ENCODE results near the gene IPMK.
"Not testable (repeated sequence)": the region's sequence is repeated elsewhere in the genome, so short reads cannot be mapped to it uniquely, and the experiment has no call there.

IPMK gene

DNA sequence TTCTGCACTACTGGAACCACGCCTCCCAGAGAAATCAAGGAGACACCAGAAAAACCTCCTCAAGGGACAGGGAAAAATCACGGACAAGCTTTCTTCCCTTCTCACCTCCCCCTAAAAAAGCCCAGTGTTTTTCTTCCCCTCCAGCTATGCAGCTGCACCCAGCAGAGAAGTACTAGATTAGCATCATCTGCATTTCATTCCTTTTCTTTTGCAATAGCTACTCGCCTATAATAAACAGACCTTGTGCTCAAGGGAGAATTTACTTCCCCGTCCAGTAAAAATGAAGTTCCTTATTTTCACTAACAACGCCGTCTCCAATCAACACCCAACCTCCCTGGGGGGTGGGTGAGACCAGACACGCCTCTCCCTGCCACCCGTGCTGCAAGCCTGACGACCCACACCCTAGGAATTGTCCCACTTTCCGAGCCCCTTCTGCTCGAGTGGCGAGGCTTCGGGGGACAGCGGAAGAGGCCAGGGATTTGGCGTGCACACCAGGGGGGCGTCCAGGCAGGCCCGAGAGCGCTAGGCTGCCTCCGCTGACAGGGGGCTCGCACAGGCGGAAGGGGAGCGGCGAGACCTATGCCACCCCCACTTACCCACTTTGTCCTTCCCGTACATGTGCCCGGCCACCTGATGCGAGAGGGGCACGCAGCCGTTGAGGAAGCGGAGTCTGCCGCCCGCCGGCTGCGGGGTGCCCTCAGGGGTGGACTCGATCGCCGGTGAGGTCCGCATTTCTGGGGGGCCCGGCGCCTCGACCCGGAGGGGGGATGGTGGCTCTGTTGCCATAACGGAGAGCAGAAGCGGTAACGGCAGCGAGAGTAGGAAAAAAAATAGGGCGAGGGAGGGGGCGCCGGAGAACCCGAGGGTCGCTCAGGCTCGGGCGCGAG lies 625 bp downstream of the IPMK start:
- DNase-seq (ENCODE audit: low spot score), result peak; percentile 87

- DNase-seq (ENCODE audit: low spot score), result peak; percentile 84
Measured at GRCh38 chr10:58266003-58266825, 1.5 kb downstream of the IPMK start.

GRCh38 chr10:58265249-58265648 lies 2.4 kb downstream of the IPMK start:
- DNase-seq (ENCODE audit: low spot score), result peak; percentile 22

- peak; percentile 58 for DNase-seq (ENCODE audit: low spot score)
Measured at GRCh38 chr10:58264780-58265179, 2.9 kb downstream of the IPMK start.

GRCh38 chr10:58262766-58263165 lies 4.9 kb downstream of the IPMK start:
- no peak for DNase-seq (ENCODE audit: low spot score)

DNA sequence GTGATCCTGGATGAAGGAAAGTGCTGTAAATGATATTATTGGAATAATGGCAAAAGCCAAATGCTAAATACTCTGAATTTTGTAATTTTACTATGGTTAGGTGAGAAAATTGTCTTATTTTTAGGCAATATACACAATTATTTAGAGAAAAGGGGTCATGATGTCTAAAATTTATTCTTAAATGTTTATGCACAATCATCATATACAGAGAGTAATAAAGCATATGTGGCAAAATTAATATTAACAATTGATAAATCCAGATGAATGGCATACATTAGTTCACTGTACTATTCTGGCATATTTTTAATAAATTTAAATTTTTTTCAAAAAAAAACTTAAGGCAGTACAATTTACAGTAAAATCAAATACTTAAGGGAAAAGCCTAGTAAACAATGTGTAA lies 7.4 kb downstream of the IPMK start:
- no peak for DNase-seq (ENCODE audit: low spot score)

GRCh38 chr10:58258977-58259692 lies 8.6 kb downstream of the IPMK start:
- no peak for DNase-seq (ENCODE audit: low spot score)

DNA sequence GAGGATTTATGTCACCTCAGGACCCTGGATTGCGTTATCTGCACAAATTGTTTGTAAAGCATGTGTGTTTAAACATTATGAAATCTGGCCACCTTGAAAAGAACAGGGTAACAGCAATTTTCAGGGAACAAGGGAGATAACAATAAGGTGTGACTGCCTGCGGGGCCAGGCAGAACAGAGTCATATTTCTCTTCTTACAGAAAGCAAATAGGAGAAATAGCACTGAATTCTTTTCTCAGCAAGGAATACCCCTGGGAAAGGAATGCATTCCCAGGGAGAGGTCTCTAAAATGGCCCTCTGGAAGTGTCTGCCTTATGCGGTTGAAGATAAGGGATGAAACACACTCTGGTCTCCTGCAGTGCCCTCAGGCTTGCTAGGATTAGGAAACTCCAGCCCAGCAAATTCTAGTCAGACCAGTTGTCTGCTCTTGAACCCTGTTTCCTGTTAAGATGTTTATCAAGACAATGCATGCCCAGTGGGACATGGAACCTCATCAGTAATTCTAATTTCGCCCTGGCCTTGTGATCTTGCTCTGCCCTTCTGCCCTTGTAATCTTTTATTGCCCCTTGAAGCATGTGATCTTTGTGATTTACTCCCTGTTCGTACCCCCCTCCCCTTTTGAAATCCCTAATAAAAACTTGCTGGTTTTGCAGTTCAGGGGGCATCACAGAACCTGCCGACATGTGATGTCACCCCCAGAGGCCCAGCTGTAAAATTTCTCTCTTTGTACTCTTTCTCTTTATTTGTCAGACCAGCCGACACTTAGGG lies 11.5 kb downstream of the IPMK start:
- DNase-seq (ENCODE audit: low spot score), result not testable (repeated sequence)

GRCh38 chr10:58254644-58255043 lies 13.1 kb downstream of the IPMK start:
- DNase-seq (ENCODE audit: low spot score), result no peak

DNA sequence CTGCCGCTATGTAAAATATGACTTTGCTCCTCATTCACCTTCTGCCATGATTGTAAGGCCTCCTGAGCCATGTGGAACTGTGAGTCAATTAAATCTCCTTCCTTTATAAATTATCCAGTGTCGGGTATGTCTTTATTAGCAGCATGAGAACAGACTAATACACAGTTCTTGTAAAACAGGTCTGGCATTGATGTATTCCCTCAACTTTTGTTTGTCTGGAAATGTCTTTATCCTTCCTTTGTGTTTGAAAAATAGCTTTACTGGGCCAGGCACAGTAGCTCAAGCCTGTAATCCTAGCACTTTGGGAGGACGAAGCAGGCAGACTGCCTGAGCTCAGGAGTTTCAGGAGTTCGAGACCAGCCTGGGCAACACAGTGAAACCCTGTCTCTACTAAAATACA lies 14.5 kb downstream of the IPMK start:
- no peak for DNase-seq (ENCODE audit: low spot score)

- not testable (repeated sequence) for DNase-seq (ENCODE audit: low spot score)
Measured at GRCh38 chr10:58244666-58245065, 23.0 kb downstream of the IPMK start.

- DNase-seq (ENCODE audit: low spot score), result not testable (repeated sequence)
Measured at GRCh38 chr10:58244242-58244641, 23.5 kb downstream of the IPMK start.

DNA sequence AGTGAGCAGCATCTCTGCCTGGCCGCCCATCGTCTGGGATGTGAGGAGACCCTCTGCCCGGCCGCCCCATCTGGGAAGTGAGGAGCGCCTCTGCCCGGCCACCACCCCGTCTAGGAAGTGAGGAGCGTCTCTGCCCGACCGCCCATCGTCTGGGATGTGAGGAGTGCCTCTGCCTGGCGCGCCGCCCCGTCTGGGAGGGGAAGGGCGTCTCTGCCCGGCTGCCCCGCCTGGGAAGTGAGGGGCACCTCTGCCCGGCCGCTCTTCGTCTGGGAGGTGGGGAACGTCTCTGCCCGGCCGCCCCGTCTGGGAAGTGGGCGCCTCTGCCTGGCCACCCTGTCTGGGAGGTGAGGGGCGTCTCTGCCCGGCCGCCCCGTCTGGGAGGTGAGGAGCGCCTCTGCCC lies 23.9 kb downstream of the IPMK start:
- not testable (repeated sequence) for DNase-seq (ENCODE audit: low spot score)

GRCh38 chr10:58243269-58243668 lies 24.4 kb downstream of the IPMK start:
- no peak for DNase-seq (ENCODE audit: low spot score)

DNA sequence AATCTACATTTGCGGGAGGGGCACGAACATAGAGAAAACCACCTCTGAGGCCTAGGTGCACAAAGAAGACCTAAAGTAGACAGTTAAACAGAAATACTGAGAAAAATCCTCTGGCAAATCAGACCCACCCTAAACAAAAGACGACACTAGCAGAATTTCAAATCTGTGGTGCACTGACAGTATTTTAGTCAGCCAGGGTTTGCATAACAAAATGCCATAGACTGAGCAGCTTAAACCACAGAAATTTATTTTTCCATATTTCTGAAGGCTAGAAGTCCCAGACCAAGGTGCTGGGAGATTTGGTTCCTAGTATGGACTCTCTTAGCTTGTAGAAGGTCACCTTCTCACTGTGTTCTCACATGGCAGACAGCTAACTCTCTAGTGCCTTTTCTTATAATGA lies 26.3 kb downstream of the IPMK start:
- DNase-seq (ENCODE audit: low spot score), result no peak

- no peak for DNase-seq (ENCODE audit: low spot score)
Measured at GRCh38 chr10:58240531-58240930, 27.2 kb downstream of the IPMK start.

DNA sequence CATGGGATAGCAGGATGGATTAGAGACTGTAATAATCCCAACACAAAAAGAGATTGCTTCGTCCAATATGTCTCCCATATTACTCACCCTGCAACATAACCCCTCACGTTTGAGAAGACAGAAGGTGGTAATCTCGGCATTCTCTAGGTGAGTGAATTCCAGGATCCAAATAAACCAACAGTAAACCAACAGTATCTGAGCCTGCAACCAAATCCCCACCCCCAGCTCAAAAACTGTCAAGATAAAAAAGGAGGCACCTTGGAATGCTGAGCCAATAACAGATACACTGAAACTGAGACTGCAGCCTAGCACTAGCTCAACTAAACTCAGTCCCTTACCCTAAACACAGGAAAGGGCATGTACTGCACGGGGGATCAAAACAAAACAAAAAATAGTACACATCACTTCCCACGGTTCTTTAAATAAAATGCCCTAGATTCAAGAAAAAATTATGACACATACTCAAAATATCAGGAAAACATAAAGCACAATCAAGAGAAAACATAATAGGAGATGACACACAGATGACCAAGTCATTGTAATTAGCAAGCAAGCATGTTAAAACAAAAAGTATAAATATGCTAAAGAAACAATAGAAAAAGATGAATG lies 28.0 kb downstream of the IPMK start:
- DNase-seq (ENCODE audit: low spot score), result no peak

DNA sequence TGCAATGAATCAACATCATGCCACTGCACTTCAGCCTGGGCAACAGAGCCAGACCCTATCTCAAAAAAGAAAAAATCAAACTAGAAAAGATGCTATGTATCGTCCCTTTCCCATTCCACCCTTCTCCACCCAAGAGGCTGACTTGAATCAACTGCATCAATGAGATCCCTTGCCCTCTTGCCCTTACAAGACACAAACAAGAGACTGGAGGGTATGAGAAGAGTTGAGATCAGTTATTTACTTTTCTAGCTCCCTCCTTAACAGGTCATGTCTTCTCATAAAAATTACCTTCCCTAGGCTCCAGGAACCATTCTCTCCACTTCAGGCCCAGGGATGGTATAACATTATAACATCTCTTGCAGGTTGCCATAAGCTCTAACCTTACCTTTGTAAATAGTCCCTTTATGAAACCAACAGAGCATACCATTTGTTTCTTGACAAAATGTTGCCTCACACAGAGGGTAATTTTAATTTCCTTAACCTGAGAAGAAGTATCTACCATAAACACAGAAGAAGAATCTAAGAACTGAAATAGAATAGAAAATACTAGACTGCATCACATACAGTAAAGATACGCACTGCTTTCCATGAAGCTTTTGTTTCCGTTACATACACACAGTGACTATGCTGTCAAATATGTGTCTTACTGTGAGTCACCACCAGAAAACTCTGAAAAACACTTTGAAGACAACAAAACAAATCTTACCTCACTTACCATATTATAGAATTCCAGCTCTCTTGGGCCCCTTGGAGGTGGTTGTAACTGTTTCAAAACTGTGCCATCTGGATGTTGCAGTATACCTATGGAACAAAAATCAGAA lies 30.5 kb downstream of the IPMK start:
- no peak for DNase-seq (ENCODE audit: low spot score)

DNA sequence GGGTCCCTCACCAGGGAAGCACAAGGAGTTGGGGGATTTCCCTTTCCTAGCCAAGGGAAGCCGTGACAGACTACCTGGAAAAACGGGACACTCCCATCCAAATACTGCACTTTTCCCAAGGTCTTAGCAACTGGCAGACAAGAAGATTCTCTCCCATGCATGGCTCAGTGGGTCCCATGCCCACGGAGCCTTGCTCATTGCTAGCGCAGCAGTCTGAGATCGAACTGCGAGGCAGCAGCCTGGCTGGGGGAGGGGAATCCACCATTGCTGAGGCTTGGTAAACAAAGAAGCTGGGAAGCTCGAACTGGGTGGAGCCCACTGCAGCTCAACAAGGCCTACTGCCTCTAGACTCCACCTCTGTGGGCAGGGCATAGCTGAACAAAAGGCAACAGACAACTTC lies 37.8 kb downstream of the IPMK start:
- DNase-seq (ENCODE audit: low spot score), result not testable (repeated sequence)

- no peak for DNase-seq (ENCODE audit: low spot score)
Measured at GRCh38 chr10:58225654-58226053, 42.0 kb downstream of the IPMK start.

Data from NAMALWA (cell line).